K562 (cell line): Measurements from ENCODE around the gene RPS28. TPM values are rescaled to one million over a fixed set of nuclear protein-coding genes. Genes with fewer than 3 reads are reported as not detected.

Experiments used
- ASH1L ChIP-seq: fragments of 450-650 bp; IDR thresholded peaks from 2 replicates; pipeline ENCODE4 v1.6.1; 2018; ENCODE audit warnings: borderline replicate concordance, mild to moderate bottlenecking, low read depth; ENCODE audit not compliant: partially characterized antibody
- HMGXB4 ChIP-seq: sonication (generic); formaldehyde crosslinking; IDR thresholded peaks from 2 replicates; pipeline ENCODE4 v1.8.1; 2023; ENCODE audit warnings: mild to moderate bottlenecking, missing genetic modification reagents
- KDM4B ChIP-seq, 2 experiments: fragments of 450-650 bp in 1 of 2; sonication (generic) in 1 of 2; IDR thresholded peaks; 2 replicates each; pipeline ENCODE4 v1.6.1; 2016 to 2017; ENCODE audit warnings: borderline replicate concordance in 2 of 2, antibody characterized with exemption in 1 of 2, low read depth in 1 of 2, mild to moderate bottlenecking in 1 of 2
- PRMT5 ChIP-seq: sonication (generic); formaldehyde crosslinking; IDR thresholded peaks from 2 replicates; pipeline ENCODE4 v1.5.0; 2020; ENCODE audit warnings: missing genetic modification reagents
- RERE ChIP-seq: sonication (generic); formaldehyde crosslinking; IDR thresholded peaks from 2 replicates; pipeline ENCODE4 v1.8.0; 2023; ENCODE audit warnings: missing genetic modification reagents, mild to moderate bottlenecking, borderline replicate concordance
- SMARCE1 ChIP-seq: fragments of 450-650 bp; IDR thresholded peaks from 2 replicates; pipeline ENCODE4 v1.7.1; 2016; ENCODE audit warnings: mild to moderate bottlenecking
- SRSF3 ChIP-seq: fragments of 200-400 bp; formaldehyde crosslinking; IDR thresholded peaks from 2 replicates; pipeline ENCODE4 v1.6.1; 2016; ENCODE audit warnings: mild to moderate bottlenecking, low read length, moderate library complexity; ENCODE audit not compliant: insufficient read depth
- ZBTB43 ChIP-seq: sonication (generic); formaldehyde crosslinking; IDR thresholded peaks from 2 replicates; pipeline ENCODE4 v1.8.0; 2023; ENCODE audit warnings: mild to moderate bottlenecking, missing genetic modification reagents
- ZNF133 ChIP-seq: fragments of 250-450 bp; sonication (Bioruptor Pico); IDR thresholded peaks from 2 replicates; pipeline ENCODE4 v1.4.0; 2020; ENCODE audit warnings: mild to moderate bottlenecking
- polyA plus RNA-seq, 8 experiments: library from polyadenylated mRNA; depleted of rRNA in 4 of 8; stranded (reverse) in 5 of 8; unstranded in 3 of 8; fragments of >200 nt; fragmentation: Nextera tagmentation in 2 of 8; fragmentation: Illumina TruSeq in 1 of 8; extraction: Ambion mirVana in 2 of 8; extraction: Trizol in 1 of 8; gene quantifications; 2 replicates each; pipeline versions ENCODE4 v1.2.1 to v1.2.3, GENCODE V29; 2011 to 2014; ENCODE audit warnings: inconsistent platforms in 1 of 8, missing spikeins in 1 of 8
- total RNA-seq, 7 experiments: library from RNA; depleted of rRNA in 6 of 7; stranded (reverse); fragments of >200 nt in 6 of 7; fragmentation: Illumina TruSeq in 2 of 7; extraction: Trizol in 2 of 7; gene quantifications; 2 replicates each; pipeline versions ENCODE4 v1.2.1 to v1.2.3, GENCODE V29; 2011 to 2021; ENCODE audit warnings: low replicate concordance in 1 of 7
- TF ChIP-seq, protein P1 (sequence below): fragments of 450-650 bp; IDR thresholded peaks from 2 replicates; pipeline ENCODE4 v1.6.1; 2018; ENCODE audit warnings: mild to moderate bottlenecking, low read depth; ENCODE audit not compliant: partially characterized antibody

RPS28 gene
- total and polyA plus RNA-seq, 9 of the 15 experiments (the other 6 are each of a cell fraction or from before 2014, with no cell fraction given), result 165 to 2,827 (median 1,303) TPM

- TF ChIP-seq, protein P1, sequence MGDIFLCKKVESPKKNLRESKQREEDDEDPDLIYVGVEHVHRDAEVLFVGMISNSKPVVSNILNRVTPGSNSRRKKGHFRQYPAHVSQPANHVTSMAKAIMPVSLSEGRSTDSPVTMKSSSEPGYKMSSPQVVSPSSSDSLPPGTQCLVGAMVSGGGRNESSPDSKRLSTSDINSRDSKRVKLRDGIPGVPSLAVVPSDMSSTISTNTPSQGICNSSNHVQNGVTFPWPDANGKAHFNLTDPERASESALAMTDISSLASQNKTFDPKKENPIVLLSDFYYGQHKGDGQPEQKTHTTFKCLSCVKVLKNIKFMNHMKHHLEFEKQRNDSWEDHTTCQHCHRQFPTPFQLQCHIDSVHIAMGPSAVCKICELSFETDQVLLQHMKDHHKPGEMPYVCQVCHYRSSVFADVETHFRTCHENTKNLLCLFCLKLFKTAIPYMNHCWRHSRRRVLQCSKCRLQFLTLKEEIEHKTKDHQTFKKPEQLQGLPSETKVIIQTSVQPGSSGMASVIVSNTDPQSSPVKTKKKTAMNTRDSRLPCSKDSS, result no peak
- TF ChIP-seq HMGXB4 (CRISPR knock-in tag) (peak; percentile 60; the same call in 1 of the 2 replicates), ZNF133 (no peak), KDM4B (IDR thresholded peaks at IDR 0.05; ENCODE audit: borderline replicate concordance in 2 of 2, low read depth in 1 of 2) (peak in 1 of 2 experiments; percentile 26; a peak in 1 of 4 replicates), SRSF3 (no peak), ZBTB43 (CRISPR knock-in tag) (no peak), RERE (no peak), PRMT5 (0 out of 2 replicates have a peak, but pooled peaks have one; percentile 28), ASH1L (no peak), SMARCE1 (0 out of 2 replicates have a peak, but pooled peaks have one; percentile 16)
Observed at GRCh38 chr19:8321067-8321985, at the start of gene RPS28, which contains the start of gene NDUFA7 (continued).
